ENCODE data around the gene ASIC2. TPM values are rescaled to one million over a fixed set of nuclear protein-coding genes. Genes with fewer than 3 reads are reported as not detected.

ASIC2 gene
- total and polyA plus RNA-seq, 7 donors = 0.01 TPM; not detected in 6

DNA sequence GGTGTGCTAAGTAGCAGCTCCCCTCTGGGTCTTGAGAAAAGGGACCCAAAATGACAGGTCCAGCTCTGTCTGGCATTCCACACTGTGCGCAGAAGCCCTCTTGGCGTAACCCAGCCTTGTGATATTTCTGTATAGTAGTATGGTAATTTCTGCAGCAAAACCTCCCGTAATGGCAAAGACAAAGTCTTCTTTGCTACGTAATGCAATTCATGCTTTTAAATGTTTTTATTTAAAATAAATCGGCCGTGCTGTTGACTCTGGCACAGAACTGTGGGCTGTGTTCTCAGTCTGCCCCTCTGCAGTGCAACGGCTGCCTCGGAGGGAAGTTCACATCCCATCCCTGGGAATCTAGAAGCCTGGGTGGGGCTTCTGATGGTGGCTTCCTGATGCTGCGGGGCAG lies 75.2 kb downstream of the ASIC2 start:
- DNase-seq (no peak), ATAC-seq (no peak)
- Histone ChIP-seq H3K4me3 (no peak overlapping the region), H3K9me3 (no peaks in the 10 kb centered on the region), H3K27ac (no peak overlapping the region), H3K4me1 (no peaks in the 10 kb centered on the region), H3K36me3 (ENCODE audit: insufficient read depth in 1 of 2, low read depth in 1 of 2) (no peaks in the 10 kb centered on the region), H3K27me3 (ENCODE audit: insufficient read depth in 3 of 3, low read length in 2 of 3) (peaks cover 0 to 5% (median 1%) of the 10 kb centered on the region in 3 donors)
- TF ChIP-seq, protein P1, sequence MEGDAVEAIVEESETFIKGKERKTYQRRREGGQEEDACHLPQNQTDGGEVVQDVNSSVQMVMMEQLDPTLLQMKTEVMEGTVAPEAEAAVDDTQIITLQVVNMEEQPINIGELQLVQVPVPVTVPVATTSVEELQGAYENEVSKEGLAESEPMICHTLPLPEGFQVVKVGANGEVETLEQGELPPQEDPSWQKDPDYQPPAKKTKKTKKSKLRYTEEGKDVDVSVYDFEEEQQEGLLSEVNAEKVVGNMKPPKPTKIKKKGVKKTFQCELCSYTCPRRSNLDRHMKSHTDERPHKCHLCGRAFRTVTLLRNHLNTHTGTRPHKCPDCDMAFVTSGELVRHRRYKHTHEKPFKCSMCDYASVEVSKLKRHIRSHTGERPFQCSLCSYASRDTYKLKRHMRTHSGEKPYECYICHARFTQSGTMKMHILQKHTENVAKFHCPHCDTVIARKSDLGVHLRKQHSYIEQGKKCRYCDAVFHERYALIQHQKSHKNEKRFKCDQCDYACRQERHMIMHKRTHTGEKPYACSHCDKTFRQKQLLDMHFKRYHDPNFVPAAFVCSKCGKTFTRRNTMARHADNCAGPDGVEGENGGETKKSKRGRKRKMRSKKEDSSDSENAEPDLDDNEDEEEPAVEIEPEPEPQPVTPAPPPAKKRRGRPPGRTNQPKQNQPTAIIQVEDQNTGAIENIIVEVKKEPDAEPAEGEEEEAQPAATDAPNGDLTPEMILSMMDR (IDR thresholded peaks at IDR 0.05) = no peak
- intact Hi-C loops (cut with DNase I) = no loop called here
- WGBS, 3 donors = 68 to 71% (median 71%) methylated on average over 9 of the region's 9 CpGs

- intact Hi-C loops (cut with DNase I) = no loop called here
- 63 to 72% (median 64%) methylated on average over 2 of the region's 2 CpGs for WGBS, 3 donors
- H3K4me1 ChIP-seq = no peaks in the 10 kb centered on the region
- H3K4me3 ChIP-seq = no peak overlapping the region
- H3K36me3 ChIP-seq (ENCODE audit: insufficient read depth in 1 of 2, low read depth in 1 of 2) = no peaks in the 10 kb centered on the region
- DNase-seq = no peak
- peaks cover 0 to 5% (median 1%) of the 10 kb centered on the region in 3 donors for H3K27me3 ChIP-seq (ENCODE audit: insufficient read depth in 3 of 3, low read length in 2 of 3)
- H3K27ac ChIP-seq = no peak overlapping the region
- TF ChIP-seq, protein P1 (IDR thresholded peaks at IDR 0.05) = no peak
- no peak for ATAC-seq
- no peaks in the 10 kb centered on the region for H3K9me3 ChIP-seq
These were observed 78.1 kb downstream of the ASIC2 start for GRCh38 chr17:33214996-33215395.

DNA sequence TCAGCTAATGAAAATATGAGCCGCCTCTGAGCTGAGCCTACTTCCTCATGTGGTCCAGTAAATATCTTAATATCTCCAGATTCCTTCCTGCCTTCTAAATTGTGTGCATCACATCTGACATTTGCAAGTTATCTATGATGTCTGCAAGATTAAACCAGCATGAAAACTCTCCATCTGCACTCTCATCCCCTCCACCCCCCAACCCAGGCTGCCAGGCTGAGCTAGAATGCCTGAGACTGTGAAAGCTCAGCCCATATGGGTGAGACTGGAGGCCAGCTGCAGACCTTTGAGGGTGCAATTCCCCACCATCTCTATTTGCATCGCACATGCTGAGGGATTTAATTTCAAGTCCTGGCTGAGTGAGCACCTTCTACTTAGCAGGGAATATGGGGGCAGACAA lies 82.8 kb downstream of the ASIC2 start:
- no peaks in the 10 kb centered on the region for H3K4me1 ChIP-seq
- TF ChIP-seq, protein P1 (IDR thresholded peaks at IDR 0.05) = no peak
- no peaks in the 10 kb centered on the region for H3K9me3 ChIP-seq
- no peak overlapping the region for H3K4me3 ChIP-seq
- no peak for ATAC-seq
- intact Hi-C loops (cut with DNase I) = no loop called here
- no peak for DNase-seq
- H3K27me3 ChIP-seq (ENCODE audit: insufficient read depth in 3 of 3, low read length in 2 of 3) = peaks cover 0 to 9% (median 1%) of the 10 kb centered on the region in 3 donors
- 35 to 44% (median 42%) methylated on average over 2 of the region's 2 CpGs for WGBS, 3 donors
- H3K36me3 ChIP-seq (ENCODE audit: insufficient read depth in 1 of 2, low read depth in 1 of 2) = no peaks in the 10 kb centered on the region
- H3K27ac ChIP-seq = no peak overlapping the region

DNA sequence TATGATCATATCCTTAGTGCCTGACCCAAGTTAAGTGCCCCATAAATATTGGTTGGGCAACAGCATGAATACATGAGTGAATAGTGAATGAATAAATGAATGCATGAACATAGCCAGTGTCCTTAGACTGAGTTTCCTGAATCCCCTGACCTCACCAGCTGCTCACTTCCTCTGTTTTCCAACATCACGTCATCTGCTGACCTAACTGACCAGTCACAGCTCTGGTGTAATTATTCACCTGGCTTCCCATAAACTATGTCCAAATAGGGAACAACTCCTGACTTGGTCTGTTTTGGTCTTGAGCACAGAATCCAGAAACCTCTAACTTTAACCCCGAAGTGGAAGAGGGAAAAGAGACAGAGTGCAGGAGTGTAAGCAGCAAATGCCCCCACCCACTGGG lies 83.4 kb downstream of the ASIC2 start:
- Histone ChIP-seq H3K27ac (no peak overlapping the region), H3K9me3 (no peaks in the 10 kb centered on the region), H3K4me3 (no peak overlapping the region), H3K27me3 (ENCODE audit: insufficient read depth in 3 of 3, low read length in 2 of 3) (peaks cover 0 to 9% (median 1%) of the 10 kb centered on the region in 3 donors), H3K4me1 (no peaks in the 10 kb centered on the region), H3K36me3 (ENCODE audit: insufficient read depth in 1 of 2, low read depth in 1 of 2) (no peaks in the 10 kb centered on the region)
- no peak for ATAC-seq
- no peak for DNase-seq
- intact Hi-C loops (cut with DNase I) = no loop called here
- 10 to 31% (median 28%) methylated on average over 2 of the region's 2 CpGs for WGBS, 3 donors
- TF ChIP-seq, protein P1 (IDR thresholded peaks at IDR 0.05) = no peak

GRCh38 chr17:33207231-33207630 lies 85.9 kb downstream of the ASIC2 start:
- Histone ChIP-seq H3K27ac (no peak overlapping the region), H3K27me3 (ENCODE audit: insufficient read depth in 3 of 3, low read length in 2 of 3) (peaks cover 0 to 14% (median 1%) of the 10 kb centered on the region in 3 donors), H3K4me3 (no peak overlapping the region), H3K9me3 (no peaks in the 10 kb centered on the region), H3K36me3 (ENCODE audit: insufficient read depth in 1 of 2, low read depth in 1 of 2) (no peaks in the 10 kb centered on the region), H3K4me1 (no peaks in the 10 kb centered on the region)
- 89 to 93% (median 92%) methylated on average over 4 of the region's 4 CpGs for WGBS, 3 donors
- DNase-seq (no peak), ATAC-seq (no peak)
- intact Hi-C loops (cut with DNase I) = no loop called here
- TF ChIP-seq, protein P1 (IDR thresholded peaks at IDR 0.05) = no peak
